Measurements from ENCODE around the gene MICOS13.
"Not testable (repeated sequence)": the region's sequence is repeated elsewhere in the genome, so short reads cannot be mapped to it uniquely, and the experiment has no call there.

Gene MICOS13, protein sequence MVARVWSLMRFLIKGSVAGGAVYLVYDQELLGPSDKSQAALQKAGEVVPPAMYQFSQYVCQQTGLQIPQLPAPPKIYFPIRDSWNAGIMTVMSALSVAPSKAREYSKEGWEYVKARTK

DNA sequence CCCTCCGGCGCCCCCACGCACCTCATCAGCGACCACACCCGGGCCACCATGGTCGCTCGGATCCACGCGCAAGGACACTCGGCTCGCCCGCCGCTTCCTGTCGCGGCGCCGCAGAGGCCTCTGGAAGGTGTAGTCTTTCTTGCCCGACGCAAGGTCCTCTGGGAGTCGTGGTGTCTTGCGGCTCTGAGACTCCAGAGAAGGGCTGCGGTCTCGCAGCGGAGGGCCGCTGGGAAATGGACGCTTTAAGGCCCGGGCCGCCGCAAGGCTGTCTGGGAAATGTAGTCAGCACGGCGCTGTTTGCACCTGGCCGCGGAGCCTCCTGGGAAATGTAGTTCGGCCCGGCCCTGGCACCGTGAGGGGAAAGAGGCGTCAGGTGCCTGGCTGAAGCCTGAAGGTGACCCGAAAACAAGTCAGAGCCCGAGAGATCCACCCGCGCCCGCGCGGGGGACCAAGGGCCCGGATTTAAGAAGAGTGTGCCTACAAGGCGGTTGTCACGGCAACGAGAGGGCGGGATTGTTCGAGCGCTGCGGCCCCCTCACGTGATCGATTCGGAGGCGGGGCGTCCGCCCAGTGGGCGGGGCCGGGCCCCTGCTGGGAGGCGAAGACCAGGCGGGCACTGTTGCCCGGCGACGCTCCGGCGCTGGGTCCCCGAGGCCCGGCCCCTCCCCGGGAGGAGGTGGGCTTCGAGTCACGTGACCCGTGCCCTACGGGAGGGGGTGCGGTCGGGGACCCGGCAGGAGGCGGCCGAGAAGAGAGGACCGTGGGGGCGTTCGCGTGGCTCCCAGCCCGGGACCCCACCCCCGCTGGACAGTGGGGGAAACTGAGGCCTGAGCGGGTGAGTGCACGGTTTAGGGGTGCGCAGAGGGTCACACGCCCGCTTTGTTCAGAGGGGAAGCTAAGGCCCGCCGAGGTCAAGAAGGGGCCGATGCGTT is at the start of gene MICOS13, which contains the start of gene HSD11B1L:
TSS of gene MICOS13 (minus strand) at position 80 of the 932 bp plus-strand sequence. CDS start at position 50, 30 bp downstream.
TSS of gene HSD11B1L (plus strand) at position 591 of the 932 bp plus-strand sequence. CDS start 3,806 bp downstream, outside the sequence.
- peak; percentile 99 to 100 for DNase-seq

DNA sequence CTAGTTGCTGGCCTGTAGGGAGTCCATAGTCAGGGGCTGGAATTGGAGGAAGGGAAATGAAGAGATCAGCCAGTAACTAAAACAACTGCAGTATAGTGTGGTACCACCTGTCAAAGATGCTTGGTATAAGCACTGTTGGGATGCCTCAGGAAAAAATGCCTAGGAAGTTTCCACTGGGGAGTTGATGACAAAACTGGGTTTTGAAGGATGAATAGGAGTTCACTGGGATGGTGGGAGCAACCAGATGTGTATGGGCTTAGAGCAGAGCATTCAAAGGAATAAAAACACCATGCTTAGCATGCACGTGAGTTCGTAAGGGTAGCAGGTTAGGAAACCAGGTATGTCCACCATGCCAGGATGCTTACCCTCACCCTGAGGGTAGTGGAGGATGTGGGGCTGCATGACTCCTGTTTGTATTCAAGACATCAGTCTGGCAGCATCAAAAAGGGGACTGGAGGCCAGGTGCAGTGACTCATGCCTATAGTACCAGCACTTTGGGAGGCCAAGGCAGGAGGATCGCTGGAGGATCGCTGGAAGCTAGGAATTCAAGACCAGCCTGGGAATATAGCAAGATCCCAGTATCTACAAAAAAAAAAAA is 47.2 kb upstream of the MICOS13 start:
- no peak for DNase-seq

DNA sequence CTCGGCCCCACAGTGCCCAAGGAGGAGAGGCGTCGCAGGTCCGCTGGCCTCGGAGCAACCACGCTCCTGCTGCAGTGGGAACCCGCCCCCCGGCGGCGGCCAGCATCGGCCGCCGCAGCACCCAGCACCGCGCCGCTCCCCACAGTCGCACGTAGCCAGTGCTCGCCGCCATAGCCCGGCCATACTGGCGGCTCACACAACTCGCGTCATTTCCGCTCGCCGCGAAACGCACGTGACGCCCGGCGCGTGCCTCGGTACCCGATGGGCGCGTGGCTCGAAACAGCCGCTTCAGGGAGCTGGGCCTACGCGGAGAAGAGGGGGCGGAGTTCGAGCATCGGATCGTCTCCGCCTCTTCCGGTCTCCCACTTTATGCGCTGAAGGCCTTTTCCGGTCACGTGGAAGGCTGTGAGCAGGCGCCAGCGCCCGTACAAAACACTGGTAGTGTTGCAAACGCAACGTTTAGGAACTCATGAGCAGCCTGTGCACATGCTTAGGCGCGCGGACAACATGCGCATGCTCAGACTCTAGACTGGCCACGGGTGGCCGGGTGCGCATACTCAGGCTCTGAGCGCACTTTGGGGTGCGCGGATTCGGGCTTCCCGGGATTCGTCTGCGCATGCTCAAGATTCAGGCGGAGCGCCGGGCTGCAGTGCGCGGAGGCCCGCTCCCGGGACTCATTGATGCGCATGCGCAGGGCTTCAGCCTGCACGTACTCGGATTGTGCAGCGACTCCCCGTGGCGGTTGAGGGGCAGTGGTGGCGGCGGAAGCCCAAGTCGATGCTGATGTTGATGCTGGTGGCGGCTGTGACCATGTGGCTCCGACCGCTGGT is 39.9 kb upstream of the MICOS13 start, which contains the start of the genes CATSPERD and LONP1:
TSS of gene CATSPERD (plus strand) at position 677 of the 830 bp plus-strand sequence. CDS start at position 778, 101 bp downstream.
TSS of gene LONP1 (minus strand) at position 186 of the 830 bp plus-strand sequence. CDS start at position 172, 14 bp downstream.
- peak; percentile 99 to 100 for DNase-seq

DNA sequence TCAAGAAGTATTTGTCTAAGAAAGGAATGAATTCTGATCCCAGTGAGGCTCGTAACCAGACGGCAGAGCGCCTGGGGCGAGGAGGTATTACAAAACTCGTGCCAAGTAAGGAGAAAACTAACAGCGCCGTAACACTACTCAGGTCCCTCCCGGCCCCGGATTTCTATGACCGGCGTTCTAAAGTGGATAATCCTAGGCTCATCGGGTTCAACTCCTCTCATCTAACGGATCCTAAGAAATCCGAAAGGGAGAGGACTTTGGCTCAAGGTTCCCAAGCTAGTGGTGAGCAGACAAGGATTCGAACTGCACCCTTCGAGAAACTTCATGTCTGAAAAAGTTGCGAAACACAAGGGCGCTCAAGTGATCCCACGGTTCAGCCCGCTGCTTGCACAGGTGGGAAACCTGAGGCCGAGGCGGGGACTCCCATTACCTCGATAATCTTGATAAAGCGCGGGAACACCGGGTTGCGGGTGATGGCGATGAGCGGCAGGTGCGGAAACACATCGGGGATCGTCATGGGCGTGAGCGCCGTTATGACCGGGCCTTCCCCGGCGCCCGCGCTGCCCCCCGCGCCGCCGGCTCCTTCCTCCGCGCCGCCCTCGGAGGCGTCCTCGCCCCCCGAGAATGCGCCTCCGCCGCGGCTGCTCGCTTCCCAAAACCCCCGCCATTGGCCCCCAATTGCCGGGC is 39.1 kb upstream of the MICOS13 start:
- DNase-seq, result no peak

DNA sequence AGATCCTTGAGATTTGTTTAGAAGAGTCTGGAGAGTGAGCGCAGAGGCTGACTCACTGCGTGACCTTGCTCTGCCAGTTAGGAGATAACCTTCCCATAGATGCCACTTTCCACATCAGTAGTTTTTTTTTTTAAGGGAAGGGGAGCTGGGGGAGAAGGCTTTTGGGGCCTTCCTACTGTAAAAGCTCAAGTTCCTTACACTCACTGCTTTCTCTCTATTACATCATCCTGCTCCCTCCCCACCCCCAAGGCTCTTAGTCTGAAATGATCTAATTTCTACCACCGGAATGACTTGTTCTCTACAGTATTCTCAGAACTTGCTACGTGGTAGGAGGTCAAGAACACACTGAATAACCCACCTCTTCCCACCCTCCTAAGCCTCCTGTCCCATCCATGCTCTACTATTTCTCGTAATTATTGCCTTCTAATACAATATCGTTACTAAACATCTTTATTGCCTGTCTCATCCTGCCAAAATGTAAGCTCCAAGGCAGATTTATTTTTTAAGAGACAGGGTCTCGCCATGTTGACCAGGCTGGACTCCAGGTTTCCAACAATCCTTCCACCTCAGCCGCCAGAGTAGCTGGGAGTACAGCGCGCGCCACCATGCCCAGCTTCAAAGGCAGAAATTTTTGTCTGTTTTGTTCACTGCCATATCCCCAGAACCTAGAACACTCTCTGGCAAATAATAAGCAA is 38.4 kb upstream of the MICOS13 start:
- DNase-seq, result peak in 1 of 2 experiments; percentile 21

DNA sequence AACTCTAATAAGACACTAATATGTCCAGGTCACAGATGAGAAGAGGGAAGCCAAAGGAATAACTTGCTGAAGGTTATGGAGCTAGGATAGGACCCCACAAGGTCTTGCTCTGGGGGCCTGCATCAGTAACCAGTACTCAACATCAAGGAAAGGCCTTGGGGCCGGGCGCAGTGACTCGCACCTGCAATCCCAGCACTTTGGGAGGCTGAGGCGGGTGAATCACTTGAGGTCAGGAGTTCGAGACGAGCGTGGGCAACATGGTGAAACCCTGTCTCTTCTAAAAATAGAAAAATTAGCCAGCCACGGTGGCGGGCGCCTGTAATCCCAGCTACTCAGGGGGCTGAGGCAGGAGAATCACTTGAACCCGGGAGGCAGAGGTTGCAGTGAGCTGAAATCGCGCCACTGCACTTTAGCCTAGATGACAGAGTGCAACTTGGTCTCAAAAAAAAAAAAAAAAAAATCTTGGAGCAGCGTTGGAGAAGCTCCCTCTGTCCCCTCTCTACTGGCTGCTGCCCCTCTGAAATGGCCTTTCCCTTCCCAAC is 37.8 kb upstream of the MICOS13 start:
- no peak for DNase-seq

DNA sequence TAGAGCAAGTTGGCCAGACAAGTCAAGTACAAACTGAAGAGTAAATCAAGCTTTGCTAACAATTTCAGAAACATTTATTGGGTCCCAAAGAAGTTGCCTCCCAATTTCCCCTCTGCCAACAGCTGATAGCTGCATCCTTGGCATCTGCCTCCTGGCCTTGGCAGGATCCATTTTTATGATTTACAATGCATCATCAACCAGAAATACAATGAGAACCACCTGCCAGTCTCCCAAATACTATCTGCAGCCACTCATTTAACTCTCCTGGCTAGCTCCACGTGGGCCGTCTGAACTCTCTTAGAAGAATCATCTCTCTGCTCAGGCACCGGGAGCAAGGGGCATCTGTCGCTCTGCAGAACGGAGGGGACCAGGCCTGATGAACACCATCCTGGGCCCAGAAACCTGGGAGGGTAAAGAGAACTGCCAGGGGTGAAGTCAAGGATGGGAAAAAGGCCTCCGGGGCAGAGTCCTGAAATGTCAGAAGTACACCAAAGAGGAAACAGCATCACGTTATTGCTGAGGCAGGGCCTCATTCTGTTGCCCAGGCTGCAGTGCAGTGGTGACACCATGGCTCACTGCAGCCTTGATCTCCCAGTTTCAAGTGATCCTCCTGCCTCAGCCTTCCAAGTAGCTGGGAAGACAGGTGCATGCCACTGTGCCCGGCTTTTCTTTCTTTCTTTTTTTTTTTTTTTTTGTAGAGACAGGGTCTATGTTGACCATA is 37.1 kb upstream of the MICOS13 start:
- no peak for DNase-seq

DNA sequence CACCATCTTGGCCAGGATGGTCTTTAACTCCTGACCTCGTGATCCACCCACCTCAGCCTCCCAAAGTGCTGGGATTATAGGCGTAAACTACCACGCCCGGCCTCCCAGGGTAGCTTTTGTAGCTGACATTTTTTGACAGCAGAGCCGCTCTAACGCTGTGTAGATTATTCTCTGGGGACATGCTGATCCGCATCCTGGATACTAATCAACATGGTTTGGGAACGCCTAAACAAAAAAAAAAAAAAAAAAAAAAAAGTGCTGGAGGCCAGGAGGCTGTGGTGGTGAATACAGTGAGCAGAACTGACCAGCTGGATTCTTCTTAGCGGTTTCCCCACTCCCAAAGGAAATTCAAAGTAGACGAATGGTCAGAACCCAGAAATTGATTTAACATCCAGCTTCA is 34.5 kb upstream of the MICOS13 start:
- DNase-seq, result no peak

DNA sequence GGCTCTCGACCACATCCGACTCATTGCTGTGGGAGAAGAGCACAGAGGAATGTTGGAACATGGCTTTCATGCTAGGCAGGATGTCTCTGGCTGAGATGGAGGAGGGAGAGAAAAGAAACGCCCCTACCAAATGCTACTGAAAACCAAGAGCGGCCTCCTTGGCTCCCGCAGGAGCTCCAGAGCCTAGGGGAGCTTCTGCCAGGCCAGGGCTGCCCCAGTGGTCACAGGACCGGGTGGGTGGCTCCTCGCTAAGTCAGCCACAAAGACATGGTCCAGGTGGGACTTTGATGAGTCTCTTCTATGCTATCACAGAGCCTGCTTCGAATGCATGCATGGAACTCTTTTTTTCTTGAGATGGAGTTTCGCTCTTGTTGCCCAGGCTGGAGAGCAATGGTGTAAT is 32.9 kb upstream of the MICOS13 start:
- no peak for DNase-seq

DNA sequence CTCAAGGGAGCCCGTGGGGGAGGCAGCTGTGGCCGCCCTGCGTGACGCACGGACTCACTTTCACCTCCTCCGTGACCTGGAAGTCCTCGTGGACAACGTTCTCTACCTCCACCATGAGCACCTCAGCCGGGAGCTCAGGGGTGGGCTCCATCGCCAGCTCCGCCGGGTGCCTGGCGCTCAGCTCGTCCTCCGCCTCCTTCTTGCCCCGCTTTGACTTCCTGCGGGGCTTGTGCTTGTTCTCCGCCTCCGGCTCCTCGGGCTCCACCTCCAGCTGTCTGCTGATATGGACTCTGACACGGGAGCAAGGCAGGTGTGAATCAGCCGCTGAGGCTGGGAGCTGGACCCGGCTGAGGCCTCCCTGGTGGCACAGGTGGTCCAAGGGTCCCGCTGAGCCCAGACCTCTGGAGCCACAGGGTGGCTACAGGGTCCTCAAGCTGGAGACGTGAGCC is 31.4 kb upstream of the MICOS13 start:
- no peak for DNase-seq

DNA sequence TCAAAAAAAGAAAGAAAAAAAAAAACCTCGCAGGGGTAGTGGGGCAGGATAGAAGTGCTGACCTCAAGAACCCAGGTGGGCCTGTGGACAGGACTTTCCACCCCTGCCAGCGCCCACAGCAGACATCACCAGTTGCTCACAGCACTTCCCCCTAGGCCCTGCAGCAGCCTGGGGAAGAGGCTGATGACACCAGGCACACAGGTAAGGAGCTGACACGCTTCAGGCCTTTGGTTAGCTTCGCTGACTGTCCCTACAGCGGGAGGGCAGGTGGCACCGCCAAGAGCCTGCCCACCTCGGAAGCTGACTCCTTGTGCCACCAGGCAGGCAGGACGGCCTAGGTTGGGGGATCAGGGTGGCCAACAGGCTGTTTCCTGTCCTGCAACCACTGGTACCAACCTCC is 30.7 kb upstream of the MICOS13 start:
- no peak for DNase-seq

DNA sequence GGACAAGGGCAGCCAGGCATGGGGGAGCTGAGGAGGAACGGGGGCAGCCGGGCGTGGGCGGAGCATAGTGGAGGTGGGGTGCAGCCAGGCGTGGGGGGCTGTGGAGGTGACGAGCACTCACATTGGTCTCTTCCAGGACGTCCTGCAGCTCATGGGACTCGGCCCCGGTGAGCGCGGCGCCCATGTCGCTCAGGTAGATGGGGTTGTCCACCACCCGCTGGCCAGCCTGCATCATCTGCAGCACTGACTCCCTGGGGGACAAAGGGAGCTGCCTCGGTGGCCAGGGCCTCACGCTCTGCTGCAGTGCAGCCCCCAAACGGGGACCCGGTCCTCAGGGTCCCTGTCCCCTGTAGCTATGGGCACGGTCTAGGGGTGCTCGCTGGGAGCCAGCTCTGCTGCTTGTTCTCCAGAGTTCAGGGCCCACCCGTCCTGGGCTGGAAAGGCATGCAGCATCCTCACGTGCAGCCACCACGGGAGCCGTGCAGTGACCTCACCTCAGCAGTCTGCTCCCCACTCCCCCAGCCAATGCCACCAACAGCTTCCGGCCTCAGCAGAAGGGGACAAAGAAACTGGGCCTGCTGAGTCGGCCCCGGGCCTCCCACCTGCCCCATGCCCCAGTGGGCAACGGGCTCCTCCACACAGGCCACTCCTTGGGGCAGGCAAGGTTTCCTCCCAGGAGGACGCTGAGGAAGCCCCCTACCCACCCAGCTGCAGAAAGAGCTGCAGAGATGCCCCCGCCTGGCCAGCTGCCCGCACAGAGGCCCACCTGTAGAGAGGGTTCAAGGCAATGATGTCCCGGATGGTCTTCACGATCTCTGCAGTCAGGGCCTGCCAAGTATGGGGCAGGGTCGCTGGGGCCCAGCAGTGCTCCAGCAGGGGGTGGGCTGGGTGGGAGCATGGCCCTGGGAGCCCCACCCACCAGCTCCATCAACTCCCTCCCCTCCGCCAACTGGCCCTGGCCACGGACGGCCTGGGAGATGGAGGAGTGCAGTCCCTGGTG is 27.6 kb upstream of the MICOS13 start:
- DNase-seq, result no peak

DNA sequence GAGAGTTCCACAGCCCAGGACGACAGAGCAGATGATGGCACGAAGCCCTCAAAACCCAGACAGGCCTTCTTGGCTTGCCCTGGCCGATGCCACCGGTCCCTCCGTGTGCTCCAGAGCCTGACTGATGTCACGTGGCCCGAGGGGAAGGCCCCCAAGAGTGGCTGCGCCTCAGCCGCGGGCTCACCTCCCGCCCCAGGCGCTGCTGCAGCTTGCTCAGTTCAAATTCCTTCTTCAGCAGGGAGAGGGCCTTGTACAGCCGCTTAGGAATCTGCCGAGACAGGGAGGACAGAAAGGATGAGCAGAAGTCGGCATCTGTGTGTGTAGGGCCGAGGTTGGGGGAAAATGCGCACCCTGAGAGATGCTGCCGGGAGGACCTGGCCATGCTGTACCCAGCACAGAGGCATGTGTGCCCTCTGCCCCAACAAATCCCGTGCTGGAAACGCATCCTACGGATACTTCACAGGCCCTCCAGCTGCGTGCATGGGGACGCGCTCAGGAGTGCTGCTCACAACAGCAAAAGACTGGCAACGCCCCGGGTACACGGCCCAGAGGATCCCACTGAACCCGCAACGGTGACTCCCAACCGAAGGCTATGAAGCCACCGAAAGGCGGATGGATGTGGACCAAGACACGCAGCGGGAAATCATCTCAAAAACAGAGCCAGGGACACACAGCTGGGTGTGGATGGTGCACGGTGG is 26.7 kb upstream of the MICOS13 start:
- DNase-seq, result no peak

DNA sequence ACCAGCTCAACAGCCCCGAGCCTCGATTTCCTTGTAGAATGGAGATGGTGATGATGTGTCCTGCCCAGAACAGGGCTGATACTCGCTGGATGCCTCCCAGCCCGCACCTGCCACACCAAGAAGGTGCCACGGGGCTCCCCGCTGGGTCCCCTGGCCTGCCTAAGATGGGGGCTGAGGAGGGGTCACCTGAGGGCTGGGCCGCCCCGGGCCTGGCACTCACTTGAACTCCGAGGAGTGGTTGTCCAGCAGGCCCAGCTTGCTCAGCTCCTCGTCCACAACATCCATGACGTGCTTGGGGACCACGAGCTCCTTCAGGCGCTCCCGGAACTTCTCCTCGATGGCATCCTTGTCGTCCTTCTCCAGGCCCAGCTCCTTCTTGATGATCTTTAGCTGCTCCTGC is 25.2 kb upstream of the MICOS13 start:
- no peak for DNase-seq

DNA sequence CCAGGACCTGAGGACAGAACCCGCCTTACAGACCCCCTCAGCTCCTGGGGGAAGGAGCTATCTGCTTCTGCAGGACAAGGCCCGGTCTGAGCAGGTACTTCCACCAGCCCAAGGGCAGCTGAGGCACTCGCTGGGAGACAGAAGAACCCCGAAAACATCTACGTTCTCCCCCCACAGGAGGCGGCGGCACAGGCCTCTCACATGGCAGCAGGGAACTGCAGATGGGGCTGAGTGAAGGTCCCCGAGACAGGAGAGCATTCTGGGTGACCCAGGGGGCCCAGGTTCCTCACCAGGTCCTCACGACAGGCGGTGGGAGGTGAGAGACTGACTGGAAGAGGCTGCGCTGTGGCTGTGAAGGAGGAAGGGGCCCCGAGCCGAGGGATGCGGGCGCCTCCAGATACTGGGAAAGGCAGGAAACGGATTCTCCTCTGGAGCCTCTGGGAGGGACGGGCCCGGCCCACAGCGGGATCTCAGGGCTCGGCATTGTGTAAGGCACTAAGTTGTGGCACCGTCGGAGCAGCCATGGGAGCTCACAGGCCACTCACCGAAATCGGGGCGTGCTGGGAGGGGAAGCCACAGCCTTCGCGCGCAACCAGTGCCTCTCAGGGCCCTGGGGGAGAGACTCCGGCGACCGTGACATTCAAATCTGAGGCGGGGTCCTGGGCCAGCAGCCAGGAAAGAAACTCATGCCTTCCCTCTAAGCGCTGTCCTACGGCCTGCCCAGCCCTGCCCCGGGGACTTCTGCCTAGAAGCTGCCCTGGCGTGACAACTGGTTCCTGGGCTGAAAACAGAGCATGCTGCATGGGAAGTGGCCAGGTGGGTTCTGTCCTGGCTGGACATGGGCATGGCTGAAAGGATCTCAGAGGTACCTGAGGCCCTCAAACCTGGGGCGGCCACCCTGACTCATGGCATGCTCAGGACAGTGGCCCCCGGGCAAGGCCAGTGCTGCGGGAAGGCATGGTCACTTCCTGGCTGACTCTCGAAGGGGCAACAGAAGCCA is 23.8 kb upstream of the MICOS13 start:
- DNase-seq, result no peak

DNA sequence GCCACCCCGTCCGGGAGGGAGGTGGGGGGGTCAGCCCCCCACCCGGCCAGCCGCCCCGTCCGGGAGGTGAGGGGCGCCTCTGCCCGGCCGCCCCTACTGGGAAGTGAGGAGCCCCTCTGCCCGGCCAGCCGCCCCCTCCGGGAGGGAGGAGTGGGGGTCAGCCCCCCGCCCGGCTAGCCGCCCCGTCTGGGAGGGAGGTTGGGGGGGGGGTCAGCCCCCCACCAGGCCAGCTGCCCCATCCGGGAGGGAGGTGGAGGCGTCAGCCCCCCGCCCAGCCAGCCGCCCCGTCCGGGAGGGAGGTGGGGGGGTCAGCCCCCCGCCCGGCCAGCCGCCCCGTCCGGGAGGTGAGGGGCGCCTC is 21.7 kb upstream of the MICOS13 start:
- not testable (repeated sequence) for DNase-seq
